ENCODE measurements around the gene LECT2. TPM values are rescaled to one million over a fixed set of nuclear protein-coding genes. Genes with fewer than 3 reads are reported as not detected.

LECT2 gene
- total and polyA plus RNA-seq, 8 donors: not detected

- no peaks in the 10 kb centered on the region for H3K36me3 ChIP-seq
- no peaks in the 10 kb centered on the region for H3K9me3 ChIP-seq
- WGBS, 5 donors: 37 to 61% (median 49%) methylated on average over 1 of the region's 1 CpG
- no peak overlapping the region for H3K27ac ChIP-seq
- H3K4me1 ChIP-seq: no peaks in the 10 kb centered on the region
- intact Hi-C loops (cut with DNase I; ENCODE audit: low total_unique reads): no loop called here
- H3K4me3 ChIP-seq: no peak overlapping the region
- peaks cover 0 to 11% (median 0%) of the 10 kb centered on the region in 3 donors for H3K27me3 ChIP-seq
- DNase-seq: peak in 1 of 2 donors; percentile 80
- TF ChIP-seq CTCF (IDR thresholded peaks at IDR 0.05) (no peak), POLR2AphosphoS5 (IDR thresholded peaks at IDR 0.05) (peak in 1 of 3 donors; percentile 56)
Observed at GRCh38 chr5:135979510-135979909, 24.7 kb upstream of the LECT2 start.

- intact Hi-C loops (cut with DNase I; ENCODE audit: low total_unique reads): no loop called here
- H3K9me3 ChIP-seq: no peaks in the 10 kb centered on the region
- H3K27ac ChIP-seq: no peak overlapping the region
- DNase-seq: no peak
- H3K27me3 ChIP-seq: peaks cover 0 to 11% (median 0%) of the 10 kb centered on the region in 3 donors
- H3K4me1 ChIP-seq: no peaks in the 10 kb centered on the region
- 86 to 94% (median 89%) methylated on average over 2 of the region's 2 CpGs for WGBS, 5 donors
- H3K4me3 ChIP-seq: no peak overlapping the region
- TF ChIP-seq POLR2AphosphoS5 (IDR thresholded peaks at IDR 0.05) (no peak), CTCF (IDR thresholded peaks at IDR 0.05) (no peak), POLR2A (IDR thresholded peaks at IDR 0.05) (no peak), EP300 (IDR thresholded peaks at IDR 0.05) (no peak)
- H3K36me3 ChIP-seq: no peaks in the 10 kb centered on the region
Observed at GRCh38 chr5:135978993-135979392, 24.2 kb upstream of the LECT2 start.

- no peaks in the 10 kb centered on the region for H3K36me3 ChIP-seq
- WGBS, 5 donors: 59 to 79% (median 74%) methylated on average over 4 of the region's 4 CpGs
- no peak overlapping the region for H3K27ac ChIP-seq
- no peaks in the 10 kb centered on the region for H3K9me3 ChIP-seq
- H3K27me3 ChIP-seq: peaks cover 0 to 11% (median 0%) of the 10 kb centered on the region in 3 donors
- intact Hi-C loops (cut with DNase I; ENCODE audit: low total_unique reads): no loop called here
- H3K4me1 ChIP-seq: no peaks in the 10 kb centered on the region
- H3K4me3 ChIP-seq: no peak overlapping the region
- DNase-seq: no peak
- no peak for TF ChIP-seq POLR2AphosphoS5 (IDR thresholded peaks at IDR 0.05)
- TF ChIP-seq EP300 (IDR thresholded peaks at IDR 0.05): no peak
- TF ChIP-seq CTCF (IDR thresholded peaks at IDR 0.05): no peak
- no peak for TF ChIP-seq POLR2A (IDR thresholded peaks at IDR 0.05)
Observed at GRCh38 chr5:135978212-135978631, 23.4 kb upstream of the LECT2 start.

- intact Hi-C loops (cut with DNase I; ENCODE audit: low total_unique reads): no loop called here
- Histone ChIP-seq H3K4me3 (no peak overlapping the region), H3K27ac (no peak overlapping the region), H3K9me3 (no peaks in the 10 kb centered on the region), H3K36me3 (no peaks in the 10 kb centered on the region), H3K27me3 (peaks cover 0 to 11% (median 0%) of the 10 kb centered on the region in 3 donors), H3K4me1 (no peaks in the 10 kb centered on the region)
- peak; percentile 72 to 79 for DNase-seq
- no peak for TF ChIP-seq EP300 (IDR thresholded peaks at IDR 0.05)
- TF ChIP-seq POLR2AphosphoS5 (IDR thresholded peaks at IDR 0.05): peak in 1 of 3 donors; percentile 26
- peak in 5 of 7 experiments; percentile 17 to 65 (median 39) for TF ChIP-seq CTCF (IDR thresholded peaks at IDR 0.05)
- no peak for TF ChIP-seq POLR2A (IDR thresholded peaks at IDR 0.05)
- WGBS, 5 donors: 17 to 44% (median 22%) methylated on average over 17 of the region's 17 CpGs
Observed at GRCh38 chr5:135977375-135977928, 22.7 kb upstream of the LECT2 start.
